ENCODE data around the gene IRX1. TPM values are rescaled to one million over a fixed set of nuclear protein-coding genes. Genes with fewer than 3 reads are reported as not detected.

The IRX1 gene
- total and polyA plus RNA-seq, 7 donors, result not detected

DNA sequence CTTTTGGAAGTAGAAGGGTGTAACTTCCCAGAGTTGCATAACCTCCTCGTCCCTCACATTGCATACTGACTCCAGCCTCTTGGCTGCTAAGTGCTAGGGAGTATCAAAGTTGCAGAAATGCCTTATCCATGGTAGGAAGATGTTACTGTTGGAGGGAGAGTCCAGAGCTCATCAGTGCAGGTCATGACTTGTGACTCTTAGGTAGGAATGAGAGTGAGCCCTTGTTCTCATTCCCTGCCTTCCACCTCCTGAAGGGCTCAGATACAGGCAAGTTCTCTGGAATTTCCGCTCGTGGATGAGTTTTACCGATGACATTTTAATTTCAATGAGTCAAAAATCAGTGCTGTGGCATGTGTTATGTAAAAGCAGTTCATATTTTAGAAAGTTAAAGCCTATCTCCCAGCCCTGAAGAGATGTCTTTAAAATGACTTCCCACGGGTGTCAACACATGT lies 17.0 kb downstream of the IRX1 start:
- peaks cover 0 to 15% (median 0%) of the 10 kb centered on the region in 3 donors for H3K27me3 ChIP-seq
- TF ChIP-seq EP300 (IDR thresholded peaks at IDR 0.05) (no peak), POLR2A (IDR thresholded peaks at IDR 0.05) (no peak)
- no peaks in the 10 kb centered on the region for H3K9me3 ChIP-seq
- no peak overlapping the region for H3K27ac ChIP-seq
- H3K4me3 ChIP-seq, result no peak overlapping the region
- intact Hi-C loops (cut with DNase I), result no loop called here
- no peak for DNase-seq
- 71 to 77% methylated on average over 5 of the region's 5 CpGs for WGBS, 2 donors
- no peaks in the 10 kb centered on the region for H3K4me1 ChIP-seq
- H3K36me3 ChIP-seq, result no peaks in the 10 kb centered on the region

DNA sequence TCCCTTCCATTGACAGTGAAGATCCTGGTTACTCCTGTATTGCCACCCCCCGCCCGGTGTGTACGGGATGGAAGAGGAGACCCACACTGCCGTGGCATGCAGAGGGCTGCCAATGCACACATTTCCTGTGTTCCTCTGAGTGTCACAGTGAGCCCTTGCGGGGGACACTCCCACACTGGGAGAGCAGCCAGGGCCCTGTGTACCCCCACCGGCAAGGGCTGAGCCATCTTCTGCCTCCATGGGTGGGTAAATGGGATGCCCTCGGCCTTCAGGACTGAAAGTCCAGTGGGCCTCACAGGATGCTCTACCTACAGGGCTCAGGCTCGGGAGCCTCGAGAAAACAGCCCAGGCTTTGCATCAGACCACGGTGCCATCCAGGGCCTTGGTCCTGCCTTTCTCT lies 18.1 kb downstream of the IRX1 start:
- Histone ChIP-seq H3K9me3 (no peaks in the 10 kb centered on the region), H3K36me3 (no peaks in the 10 kb centered on the region), H3K27me3 (peaks cover 0 to 4% (median 0%) of the 10 kb centered on the region in 3 donors), H3K27ac (no peak overlapping the region), H3K4me3 (no peak overlapping the region), H3K4me1 (no peaks in the 10 kb centered on the region)
- intact Hi-C loops (cut with DNase I), result no loop called here
- DNase-seq, result no peak
- TF ChIP-seq POLR2A (IDR thresholded peaks at IDR 0.05) (no peak), POLR2AphosphoS5 (IDR thresholded peaks at IDR 0.05) (no peak), EP300 (IDR thresholded peaks at IDR 0.05) (no peak)
- TF ChIP-seq, protein P1, sequence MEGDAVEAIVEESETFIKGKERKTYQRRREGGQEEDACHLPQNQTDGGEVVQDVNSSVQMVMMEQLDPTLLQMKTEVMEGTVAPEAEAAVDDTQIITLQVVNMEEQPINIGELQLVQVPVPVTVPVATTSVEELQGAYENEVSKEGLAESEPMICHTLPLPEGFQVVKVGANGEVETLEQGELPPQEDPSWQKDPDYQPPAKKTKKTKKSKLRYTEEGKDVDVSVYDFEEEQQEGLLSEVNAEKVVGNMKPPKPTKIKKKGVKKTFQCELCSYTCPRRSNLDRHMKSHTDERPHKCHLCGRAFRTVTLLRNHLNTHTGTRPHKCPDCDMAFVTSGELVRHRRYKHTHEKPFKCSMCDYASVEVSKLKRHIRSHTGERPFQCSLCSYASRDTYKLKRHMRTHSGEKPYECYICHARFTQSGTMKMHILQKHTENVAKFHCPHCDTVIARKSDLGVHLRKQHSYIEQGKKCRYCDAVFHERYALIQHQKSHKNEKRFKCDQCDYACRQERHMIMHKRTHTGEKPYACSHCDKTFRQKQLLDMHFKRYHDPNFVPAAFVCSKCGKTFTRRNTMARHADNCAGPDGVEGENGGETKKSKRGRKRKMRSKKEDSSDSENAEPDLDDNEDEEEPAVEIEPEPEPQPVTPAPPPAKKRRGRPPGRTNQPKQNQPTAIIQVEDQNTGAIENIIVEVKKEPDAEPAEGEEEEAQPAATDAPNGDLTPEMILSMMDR (IDR thresholded peaks at IDR 0.05), result no peak
- 83 to 84% methylated on average over 10 of the region's 10 CpGs for WGBS, 2 donors

DNA sequence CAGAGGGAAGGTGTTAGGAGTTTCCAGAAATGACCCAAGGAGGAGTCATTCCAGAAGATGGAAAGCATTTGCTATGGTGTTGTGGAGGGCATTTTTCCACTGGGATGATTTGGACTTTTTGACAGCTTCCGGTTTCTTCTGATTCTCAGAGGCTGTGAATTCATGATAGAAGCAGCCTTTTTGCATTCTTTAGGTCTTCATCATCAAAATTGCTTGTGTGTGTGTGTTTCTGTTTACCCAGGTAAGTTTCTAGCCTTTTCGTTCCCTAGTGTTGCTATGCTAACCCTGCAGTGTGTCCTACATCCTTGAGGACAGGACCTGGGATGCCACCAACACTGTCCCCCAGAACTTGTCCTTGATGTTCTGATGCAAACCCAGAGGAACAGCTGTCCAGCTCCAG lies 19.6 kb downstream of the IRX1 start:
- H3K9me3 ChIP-seq, result no peaks in the 10 kb centered on the region
- no peak overlapping the region for H3K27ac ChIP-seq
- no peak for DNase-seq
- WGBS, 2 donors, result 48 to 78% methylated on average over 2 of the region's 2 CpGs
- intact Hi-C loops (cut with DNase I), result no loop called here
- H3K4me1 ChIP-seq, result no peaks in the 10 kb centered on the region
- peaks cover 0 to 4% (median 0%) of the 10 kb centered on the region in 3 donors for H3K27me3 ChIP-seq
- TF ChIP-seq, protein P1 (IDR thresholded peaks at IDR 0.05), result no peak
- TF ChIP-seq EP300 (IDR thresholded peaks at IDR 0.05), result no peak
- no peak for TF ChIP-seq POLR2A (IDR thresholded peaks at IDR 0.05)
- no peak for TF ChIP-seq POLR2AphosphoS5 (IDR thresholded peaks at IDR 0.05)
- no peaks in the 10 kb centered on the region for H3K36me3 ChIP-seq
- H3K4me3 ChIP-seq, result no peak overlapping the region

DNA sequence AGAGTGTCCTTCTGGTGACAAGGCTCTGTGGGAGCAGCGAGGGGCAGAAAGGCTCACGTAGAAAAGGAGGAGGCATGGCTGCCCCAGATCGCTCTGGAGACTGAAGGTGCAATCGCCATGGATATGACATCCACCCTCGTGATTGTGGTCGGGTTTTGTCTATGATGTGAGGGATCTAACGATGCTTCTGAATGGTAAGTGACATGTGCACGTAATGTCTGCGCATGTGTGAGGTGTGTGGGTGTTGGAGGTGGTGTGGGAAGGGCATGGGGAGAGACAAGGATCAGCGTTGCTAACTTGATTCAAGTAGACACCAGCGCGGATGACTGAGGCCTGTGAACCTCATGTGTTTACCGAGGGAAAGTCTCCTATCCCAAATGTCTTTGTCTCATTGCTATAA lies 20.2 kb downstream of the IRX1 start:
- peaks cover 0 to 4% (median 0%) of the 10 kb centered on the region in 3 donors for H3K27me3 ChIP-seq
- no peak overlapping the region for H3K4me3 ChIP-seq
- no peak for DNase-seq
- no peaks in the 10 kb centered on the region for H3K36me3 ChIP-seq
- no peak overlapping the region for H3K27ac ChIP-seq
- TF ChIP-seq, protein P1 (IDR thresholded peaks at IDR 0.05), result no peak
- TF ChIP-seq POLR2AphosphoS5 (IDR thresholded peaks at IDR 0.05), result no peak
- no peak for TF ChIP-seq EP300 (IDR thresholded peaks at IDR 0.05)
- no peak for TF ChIP-seq POLR2A (IDR thresholded peaks at IDR 0.05)
- intact Hi-C loops (cut with DNase I), result no loop called here
- H3K4me1 ChIP-seq, result no peaks in the 10 kb centered on the region
- 83 to 91% methylated on average over 13 of the region's 13 CpGs for WGBS, 2 donors
- H3K9me3 ChIP-seq, result no peaks in the 10 kb centered on the region

DNA sequence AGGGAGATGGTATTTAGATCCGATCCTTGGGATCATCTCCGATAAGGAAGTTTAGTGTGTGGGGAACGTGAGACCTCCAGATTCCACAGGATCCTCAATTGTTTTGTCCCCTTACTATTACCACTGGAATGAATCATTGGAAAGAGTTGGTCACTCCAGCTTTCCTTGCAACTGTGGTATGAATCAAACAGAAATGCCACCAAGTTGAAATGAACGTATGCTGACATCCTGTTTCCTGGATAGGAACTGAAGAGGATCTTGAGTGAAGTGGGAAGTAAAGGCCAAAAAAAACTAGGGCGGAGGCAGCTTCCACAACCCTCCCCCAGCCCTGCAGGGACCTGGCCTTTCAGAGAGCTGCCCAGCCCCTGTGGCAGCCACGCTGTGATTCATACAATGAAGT lies 23.9 kb downstream of the IRX1 start:
- DNase-seq, result no peak
- intact Hi-C loops (cut with DNase I), result no loop called here
- Histone ChIP-seq H3K4me1 (no peaks in the 10 kb centered on the region), H3K9me3 (no peaks in the 10 kb centered on the region), H3K36me3 (no peaks in the 10 kb centered on the region), H3K27me3 (no peaks in the 10 kb centered on the region), H3K27ac (no peak overlapping the region), H3K4me3 (no peak overlapping the region)
- 55 to 60% methylated on average over 6 of the region's 6 CpGs for WGBS, 2 donors
- TF ChIP-seq POLR2AphosphoS5 (IDR thresholded peaks at IDR 0.05), result no peak
- TF ChIP-seq EP300 (IDR thresholded peaks at IDR 0.05), result no peak
- TF ChIP-seq, protein P1 (IDR thresholded peaks at IDR 0.05), result no peak
- no peak for TF ChIP-seq POLR2A (IDR thresholded peaks at IDR 0.05)

Measured in sigmoid colon (tissue), 7 donors.